MM.1S (cell line): ENCODE data around the gene OR51B4.

ENCODE experiments used
- EZH2 ChIP-seq: fragments of 300-600 bp; sonication (generic); optimal IDR thresholded peaks from 2 replicates; pipeline ENCODE3; 2017; ENCODE audit warnings: low read depth, mild to moderate bottlenecking, antibody characterized with exemption, low read length, mixed read lengths
- TF ChIP-seq, protein P1 (sequence below): fragments of 300-600 bp; sonication (generic); IDR thresholded peaks from 2 replicates; pipeline ENCODE4 v1.5.1; 2016; ENCODE audit warnings: antibody characterized with exemption, low read length, mixed read lengths

DNA sequence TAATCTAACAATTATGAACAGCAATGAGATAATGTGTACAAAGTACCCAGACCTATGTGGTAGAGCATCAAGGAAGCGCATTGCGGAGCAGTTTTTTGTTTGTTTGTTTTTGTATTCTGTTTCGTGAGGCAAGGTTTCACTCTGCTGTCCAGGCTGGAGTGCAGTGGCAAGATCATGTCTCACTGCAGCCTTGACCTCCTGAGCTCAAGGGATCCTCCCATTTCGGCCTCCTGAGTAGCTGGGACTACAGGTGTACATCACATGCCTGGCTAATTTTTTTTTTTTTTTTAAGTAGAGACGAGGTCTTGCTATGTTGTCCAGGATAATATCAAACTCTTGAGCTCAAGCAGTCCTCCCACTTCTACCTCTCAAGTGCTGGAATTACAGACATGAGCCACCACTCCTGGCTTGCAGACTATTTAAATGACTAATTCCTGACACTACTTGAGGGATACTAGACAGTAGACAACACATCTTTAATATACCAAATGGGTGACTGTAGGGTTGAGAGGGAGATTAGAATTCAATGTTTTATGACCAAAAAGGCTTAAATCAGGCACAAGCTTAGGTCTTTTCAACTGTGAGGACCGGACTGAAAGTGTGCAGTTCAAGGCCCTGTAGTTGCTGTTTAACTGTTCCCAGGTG, 12.7 kb downstream of the OR51B4 start:
- TF ChIP-seq, protein P1, sequence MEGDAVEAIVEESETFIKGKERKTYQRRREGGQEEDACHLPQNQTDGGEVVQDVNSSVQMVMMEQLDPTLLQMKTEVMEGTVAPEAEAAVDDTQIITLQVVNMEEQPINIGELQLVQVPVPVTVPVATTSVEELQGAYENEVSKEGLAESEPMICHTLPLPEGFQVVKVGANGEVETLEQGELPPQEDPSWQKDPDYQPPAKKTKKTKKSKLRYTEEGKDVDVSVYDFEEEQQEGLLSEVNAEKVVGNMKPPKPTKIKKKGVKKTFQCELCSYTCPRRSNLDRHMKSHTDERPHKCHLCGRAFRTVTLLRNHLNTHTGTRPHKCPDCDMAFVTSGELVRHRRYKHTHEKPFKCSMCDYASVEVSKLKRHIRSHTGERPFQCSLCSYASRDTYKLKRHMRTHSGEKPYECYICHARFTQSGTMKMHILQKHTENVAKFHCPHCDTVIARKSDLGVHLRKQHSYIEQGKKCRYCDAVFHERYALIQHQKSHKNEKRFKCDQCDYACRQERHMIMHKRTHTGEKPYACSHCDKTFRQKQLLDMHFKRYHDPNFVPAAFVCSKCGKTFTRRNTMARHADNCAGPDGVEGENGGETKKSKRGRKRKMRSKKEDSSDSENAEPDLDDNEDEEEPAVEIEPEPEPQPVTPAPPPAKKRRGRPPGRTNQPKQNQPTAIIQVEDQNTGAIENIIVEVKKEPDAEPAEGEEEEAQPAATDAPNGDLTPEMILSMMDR: no peak
- no peak for TF ChIP-seq EZH2
